HG02870 (cell line): ENCODE data around the gene MND1.

Experiments
- ATAC-seq: cut with Tn5 transposase; IDR thresholded peaks from one replicate; pipeline ENCODE4 v1.9.1; 2021; ENCODE audit warnings: mild to moderate bottlenecking, moderate library complexity; ENCODE audit not compliant: unreplicated experiment

The MND1 gene

DNA sequence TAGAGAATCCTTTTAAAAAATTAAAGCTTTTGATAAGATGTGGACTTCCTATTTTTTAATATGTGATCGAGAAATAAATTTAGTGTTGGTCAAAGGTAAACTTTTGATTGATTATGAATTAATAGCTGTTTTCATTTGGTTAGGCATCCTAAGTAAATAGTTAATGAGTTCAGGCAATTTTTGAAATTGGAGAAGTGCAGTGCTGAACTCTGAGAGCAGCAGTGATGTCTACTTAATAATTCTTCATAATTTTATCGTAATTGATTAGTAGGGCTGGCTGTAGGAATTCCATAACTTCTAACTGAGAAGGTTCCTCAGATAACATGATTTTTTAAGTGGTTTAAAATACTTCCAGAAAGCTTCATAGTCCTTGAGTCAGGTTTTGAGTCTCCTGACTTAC lies 1.5 kb downstream of the MND1 start:
- no peak for ATAC-seq

DNA sequence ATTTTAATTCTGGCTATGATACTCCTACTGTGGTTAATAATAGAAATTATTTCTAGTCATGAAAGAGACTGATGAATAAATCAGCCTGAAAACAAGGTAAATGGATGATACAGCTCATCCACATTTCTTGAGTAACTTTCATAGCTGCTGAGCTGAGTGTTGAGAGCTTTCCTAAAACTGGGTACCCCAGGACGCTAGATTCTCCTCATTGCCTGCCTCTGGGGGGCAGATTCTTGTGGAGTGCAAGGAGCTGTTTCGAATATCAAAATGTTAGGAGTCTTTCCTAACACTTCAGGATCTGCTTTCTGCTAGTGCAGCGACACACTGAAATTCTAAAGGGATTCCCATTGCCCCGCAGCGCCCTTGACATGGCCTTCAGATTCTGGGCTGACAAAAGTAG lies 2.1 kb downstream of the MND1 start:
- no peak for ATAC-seq

GRCh38 chr4:153347117-153347516 lies 2.6 kb downstream of the MND1 start:
- no peak for ATAC-seq

GRCh38 chr4:153348006-153348405 lies 3.5 kb downstream of the MND1 start:
- no peak for ATAC-seq

GRCh38 chr4:153349206-153349805 lies 4.8 kb downstream of the MND1 start:
- no peak for ATAC-seq

DNA sequence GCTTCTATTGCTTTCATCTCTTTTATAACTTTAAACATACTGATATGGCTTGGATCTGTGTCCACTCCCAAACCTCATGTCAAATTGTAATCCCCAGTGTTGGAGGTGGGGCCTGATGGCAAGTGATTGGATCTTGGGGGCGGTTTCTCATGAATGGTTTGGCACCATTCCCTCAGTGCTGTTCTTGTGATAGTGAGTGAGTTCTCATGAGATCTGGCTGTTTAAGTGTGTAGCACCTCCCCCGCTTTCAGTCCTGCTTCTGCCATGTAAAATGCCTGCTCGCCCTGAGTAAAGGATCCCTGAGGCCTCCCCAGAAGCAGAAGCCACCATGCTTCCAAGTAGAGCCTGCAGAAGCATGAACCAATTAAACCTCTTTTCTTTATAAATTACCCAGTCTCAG lies 17.7 kb downstream of the MND1 start:
- ATAC-seq = no peak

DNA sequence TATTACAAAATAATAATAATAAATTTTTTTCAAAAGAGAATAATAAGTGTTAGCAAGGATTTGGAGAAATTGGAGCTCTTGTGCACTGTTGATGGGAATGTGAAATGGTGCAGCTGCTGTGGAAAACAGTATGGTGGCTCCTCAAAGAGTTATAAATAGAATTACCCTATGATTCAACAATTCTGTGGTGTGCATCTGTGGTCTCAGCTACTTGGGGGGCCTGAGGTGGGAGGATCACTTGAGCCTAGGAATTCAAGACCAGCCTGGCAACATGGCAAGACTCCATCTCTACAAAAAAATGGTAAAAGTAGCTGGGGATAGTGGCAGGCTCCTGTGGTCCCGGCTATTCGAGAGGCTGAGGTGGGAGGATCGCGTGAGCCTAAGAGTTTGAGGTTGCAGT lies 19.6 kb downstream of the MND1 start:
- ATAC-seq = no peak

GRCh38 chr4:153365003-153365402 lies 20.5 kb downstream of the MND1 start:
- no peak for ATAC-seq

GRCh38 chr4:153366486-153366885 lies 22.0 kb downstream of the MND1 start:
- ATAC-seq = no peak

GRCh38 chr4:153367092-153367491 lies 22.6 kb downstream of the MND1 start:
- ATAC-seq = no peak

DNA sequence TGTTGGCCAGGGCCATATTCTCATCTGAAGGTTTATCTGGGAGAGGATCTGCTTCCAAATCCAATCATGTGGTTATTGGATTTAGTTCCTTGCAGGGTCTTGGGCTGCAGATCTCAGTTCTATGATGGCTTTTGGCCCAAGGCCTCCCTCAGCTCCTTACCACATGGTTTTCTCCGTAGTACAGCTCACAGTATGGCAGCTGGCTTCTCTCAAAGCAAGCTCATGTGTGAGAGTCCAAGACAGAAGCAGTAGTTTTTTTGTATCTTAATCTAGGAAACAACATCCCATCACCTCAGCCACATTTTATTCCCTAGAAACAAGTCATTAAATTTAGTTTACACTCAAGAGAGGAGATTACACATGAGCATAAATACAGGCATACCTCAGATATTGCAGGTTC lies 24.5 kb downstream of the MND1 start:
- no peak for ATAC-seq

DNA sequence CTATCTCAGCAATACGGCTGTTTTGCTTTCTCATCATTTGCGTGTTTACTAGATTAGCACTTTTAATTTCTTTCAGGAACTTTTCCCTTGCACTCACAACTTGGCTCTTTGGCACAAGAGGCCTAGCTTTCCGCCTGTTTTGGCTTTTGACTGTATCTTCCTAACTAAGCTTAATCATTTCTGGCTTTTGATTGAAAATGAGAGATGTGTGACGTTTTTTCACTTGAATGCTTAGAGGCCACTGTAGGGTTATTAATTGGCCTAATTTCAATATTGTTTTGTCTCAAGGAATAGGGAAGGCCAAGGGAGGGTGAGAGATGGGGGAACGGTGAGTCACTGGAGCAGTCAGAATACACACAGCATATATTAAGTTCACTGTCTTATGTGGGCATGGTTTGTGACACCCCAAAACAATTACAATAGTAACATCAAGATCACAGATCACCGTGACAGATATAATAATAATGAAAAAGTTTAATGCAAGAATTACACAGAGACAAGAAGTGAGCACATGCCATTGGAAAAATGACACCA lies 27.3 kb downstream of the MND1 start:
- ATAC-seq = no peak

DNA sequence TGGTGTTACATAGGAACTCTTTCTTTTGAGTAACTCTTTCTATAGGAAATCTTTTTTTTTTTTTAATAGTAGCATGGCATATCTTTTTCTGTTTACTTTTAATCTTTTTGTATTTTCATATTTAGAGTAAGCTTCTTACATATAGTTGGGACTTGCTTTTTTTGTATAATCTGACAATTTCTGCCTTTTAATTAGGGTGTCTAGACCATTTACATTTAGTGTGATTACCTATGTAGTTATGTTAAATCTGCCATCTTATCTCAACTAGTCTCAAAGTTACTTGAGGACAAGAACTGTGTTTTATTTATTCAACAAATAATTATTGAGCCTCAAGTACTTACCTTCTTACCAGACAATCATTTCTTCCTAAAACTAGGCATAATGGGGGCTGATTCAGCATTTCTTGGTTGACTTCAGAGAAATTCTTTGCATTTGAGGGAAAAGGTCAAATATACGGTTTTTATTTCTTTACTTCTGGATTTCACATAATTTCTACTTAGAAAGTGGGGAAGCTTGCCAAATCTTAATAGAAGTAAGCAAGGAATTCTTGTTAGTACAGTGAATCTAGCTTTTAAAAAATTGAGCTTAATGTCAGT lies 28.6 kb downstream of the MND1 start:
- ATAC-seq = no peak

- ATAC-seq = no peak
These were observed 30.0 kb downstream of the MND1 start for GRCh38 chr4:153374442-153374841.

DNA sequence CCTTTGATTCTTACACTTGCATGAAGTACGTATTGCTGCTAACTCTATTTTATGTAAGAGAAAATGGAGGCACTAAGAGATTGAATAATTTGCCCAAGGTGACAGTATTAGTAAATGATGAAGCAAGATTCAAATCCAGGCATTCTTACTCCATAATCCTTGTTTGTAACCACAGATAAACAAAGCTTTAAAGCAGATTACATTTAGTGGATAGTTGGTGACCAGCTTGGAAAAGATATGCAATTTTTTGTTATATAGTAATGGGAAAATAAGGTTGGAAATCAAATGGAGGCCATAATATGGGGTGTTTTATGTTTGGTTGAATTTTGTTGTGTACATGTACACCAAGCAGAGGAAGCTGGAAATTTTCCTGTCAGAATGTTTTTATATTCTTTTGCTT lies 30.8 kb downstream of the MND1 start:
- no peak for ATAC-seq

DNA sequence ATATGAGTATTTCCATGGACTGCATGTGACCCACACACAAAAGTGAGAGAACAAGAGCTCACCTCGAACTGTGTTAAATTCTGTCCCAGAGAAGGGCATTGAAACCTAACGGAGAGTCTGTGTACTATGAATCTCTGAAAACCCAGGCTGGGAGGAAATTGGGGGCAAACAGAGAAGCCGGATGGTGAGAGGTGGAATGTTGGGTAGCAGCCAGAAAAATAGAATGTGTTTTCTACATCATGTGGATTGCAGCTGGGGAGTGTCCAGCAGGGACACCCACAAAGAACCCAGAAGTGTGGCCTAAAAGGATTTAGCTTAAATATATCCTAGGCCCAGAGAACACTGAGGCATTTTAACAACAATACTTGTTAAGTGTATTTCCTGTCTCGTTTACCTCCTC lies 38.6 kb downstream of the MND1 start:
- no peak for ATAC-seq

DNA sequence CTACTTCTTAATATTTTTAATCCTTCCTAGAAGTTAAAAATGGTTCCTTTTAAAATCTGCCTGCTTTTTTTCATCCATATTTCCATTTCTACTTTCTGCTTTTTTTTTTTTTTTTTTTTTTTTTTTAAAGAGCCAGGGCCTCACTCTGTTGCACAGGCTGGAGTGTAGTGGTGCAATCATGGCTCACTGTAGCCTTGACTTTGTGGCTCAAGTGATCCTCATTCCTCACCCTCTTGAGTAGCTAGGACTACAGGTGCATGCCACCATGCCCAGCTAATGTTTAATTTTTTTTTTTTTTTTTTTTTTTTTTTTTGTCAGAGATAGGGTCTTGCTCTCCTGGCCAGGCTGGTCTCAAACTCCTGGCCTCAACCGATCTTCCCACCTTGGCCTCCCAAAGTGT lies 39.7 kb downstream of the MND1 start:
- no peak for ATAC-seq

- no peak for ATAC-seq
These were observed 41.3 kb downstream of the MND1 start for GRCh38 chr4:153385784-153386183.

GRCh38 chr4:153387981-153388380 lies 43.5 kb downstream of the MND1 start:
- no peak for ATAC-seq

DNA sequence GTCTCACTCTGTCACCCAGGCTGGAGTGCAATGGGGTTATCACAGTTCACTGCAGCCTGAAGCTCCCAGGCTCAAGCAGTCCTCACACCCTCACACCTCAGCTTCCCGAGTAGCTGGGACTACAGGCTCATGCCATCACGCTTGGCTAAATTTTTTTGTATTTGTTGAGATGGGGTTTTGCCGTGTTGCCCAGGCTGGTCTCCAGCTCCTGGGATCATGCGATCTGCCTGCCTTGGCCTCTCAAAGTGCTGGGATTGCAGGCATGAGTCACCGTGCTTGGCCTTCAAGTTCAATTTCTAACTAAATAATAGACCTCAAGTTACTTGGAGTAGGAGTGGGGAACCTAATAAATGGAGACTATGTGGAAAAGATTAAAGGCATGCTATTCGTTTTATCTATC lies 48.9 kb downstream of the MND1 start:
- no peak for ATAC-seq

DNA sequence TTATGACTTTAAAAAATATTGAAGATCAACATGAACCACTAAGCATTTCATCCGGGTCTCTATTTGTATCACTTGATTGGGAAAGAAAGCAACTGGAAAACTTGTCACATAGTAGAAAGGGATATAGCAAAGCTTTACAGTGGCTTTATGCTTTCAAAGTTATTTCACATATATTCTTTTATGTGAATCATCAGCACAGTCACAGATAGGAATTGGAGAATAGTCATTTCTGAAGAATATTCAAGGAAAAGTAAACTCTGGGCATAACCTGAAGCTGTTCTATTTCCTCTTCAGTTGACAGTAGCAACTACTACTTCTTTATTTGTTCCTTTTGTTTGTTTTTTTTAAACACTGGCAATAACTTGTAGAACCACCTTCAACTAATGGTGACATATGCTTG lies 50.5 kb downstream of the MND1 start:
- no peak for ATAC-seq

GRCh38 chr4:153398713-153399112 lies 54.2 kb downstream of the MND1 start:
- ATAC-seq = no peak

DNA sequence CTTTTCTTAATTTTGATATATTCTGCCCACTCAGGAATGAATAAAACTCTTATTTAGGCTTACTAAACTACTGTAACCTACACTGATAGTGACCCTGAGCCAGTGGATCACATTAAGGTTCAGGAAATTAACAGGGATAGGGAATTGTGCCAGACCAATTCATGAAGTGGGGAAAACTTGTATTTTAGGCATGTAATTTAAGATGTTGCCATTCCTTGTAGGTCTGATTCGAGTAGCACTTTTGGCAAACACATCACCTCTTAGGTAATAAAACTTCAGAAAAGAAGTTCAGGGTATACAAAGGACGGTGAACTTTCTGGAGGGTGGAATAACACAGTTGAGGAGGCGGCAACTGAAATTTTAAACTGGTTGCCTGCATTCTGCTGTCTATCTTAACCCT lies 54.9 kb downstream of the MND1 start:
- no peak for ATAC-seq
